ENCODE data around the gene BCL11B.

BCL11B gene

DNA sequence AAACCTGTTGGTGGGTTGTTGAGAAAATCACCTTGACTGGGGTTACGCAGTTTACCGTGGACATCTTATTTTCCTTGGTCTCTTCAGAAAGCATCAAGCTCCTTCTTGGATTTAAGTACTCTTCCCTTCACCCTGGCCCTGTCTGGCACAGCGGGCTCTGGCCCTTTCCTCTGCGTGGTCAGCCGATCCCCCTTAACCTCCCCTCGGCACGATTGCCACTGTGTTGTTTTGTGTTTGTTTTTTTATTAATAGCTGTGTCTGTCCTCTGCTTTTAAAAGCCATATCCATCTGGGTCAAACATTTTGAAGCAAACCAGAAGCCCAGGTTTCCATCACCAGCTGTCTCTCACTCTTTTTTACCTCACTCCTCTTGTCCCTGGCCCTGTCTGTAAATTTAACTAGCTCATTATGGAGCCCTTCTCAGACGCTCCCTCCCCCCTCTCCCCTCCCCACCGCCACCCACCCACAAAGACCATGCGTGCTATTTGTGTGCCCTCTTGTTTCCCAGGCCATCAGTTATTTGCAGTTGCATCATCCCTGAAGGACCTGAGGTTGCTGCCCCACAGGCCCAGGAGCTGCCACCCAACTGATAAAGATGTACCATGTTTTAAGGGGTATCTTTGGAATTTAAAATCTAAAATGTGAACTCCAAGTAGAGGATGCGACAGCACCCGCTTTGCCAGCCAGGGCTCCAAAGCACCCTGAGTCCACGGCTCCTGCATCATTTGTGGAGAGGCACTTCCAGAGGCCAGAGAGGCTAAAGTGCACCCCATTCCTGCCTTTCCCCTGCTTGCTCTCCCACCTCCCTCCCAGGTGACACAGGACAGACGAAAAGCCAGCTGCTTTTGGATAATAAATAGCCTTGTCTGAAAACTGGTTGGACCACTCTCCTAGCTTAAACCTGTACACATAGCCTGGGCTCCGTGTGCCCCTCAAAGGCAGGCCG is 3.9 kb downstream of the BCL11B start:
- peak; percentile 63 for DNase-seq
- peaks cover 9% of the 10 kb centered on the region for H3K79me1 ChIP-seq (ENCODE audit: low read length)
- H2BK15ac ChIP-seq (replicated peaks; ENCODE audit: low read depth), result no peak overlapping the region
- H4K5ac ChIP-seq (ENCODE audit: low read length), result no peak overlapping the region
- peak overlapping the region; percentile 83 for H3K4ac ChIP-seq (ENCODE audit: low read depth, low read length)
- H3K27me3 ChIP-seq (ENCODE audit: insufficient read depth, low read length, poor library complexity), result no peaks in the 10 kb centered on the region
- no peaks in the 10 kb centered on the region for H3K36me3 ChIP-seq (ENCODE audit: control insufficient read depth, insufficient read depth, low read length)
- peaks cover 52% of the 10 kb centered on the region for H3K79me2 ChIP-seq (ENCODE audit: control insufficient read depth, insufficient read depth, low read length)
- peak overlapping the region; percentile 34 for H2BK120ac ChIP-seq (ENCODE audit: low read depth, low read length)
- H4K8ac ChIP-seq (ENCODE audit: low read depth, low read length), result no peak overlapping the region
- peak overlapping the region; percentile 56 for H3K9ac ChIP-seq (ENCODE audit: low read length)
- peak overlapping the region; percentile 38 for H3K23ac ChIP-seq (ENCODE audit: low read length)
- no CpG with 5 or more reads among the region's 16 CpGs for WGBS (ENCODE audit: extremely low coverage, insufficient coverage, low lambda C conversion rate)
- H3K4me2 ChIP-seq (ENCODE audit: low read length), result peak overlapping the region; percentile 88
- peak overlapping the region; percentile 58 for H2BK5ac ChIP-seq (ENCODE audit: low read length)
- H3K27ac ChIP-seq (ENCODE audit: low read depth, low read length), result peak overlapping the region; percentile 62
- H3K18ac ChIP-seq (ENCODE audit: low read length), result peak overlapping the region; percentile 82
- H3K56ac ChIP-seq (ENCODE audit: low read length), result peak overlapping the region; percentile 84
- no peak overlapping the region for H3K4me3 ChIP-seq (ENCODE audit: low read length)
- peaks cover 24% of the 10 kb centered on the region for H3K4me1 ChIP-seq (ENCODE audit: control insufficient read depth, low read depth, low read length)
- H2AK5ac ChIP-seq (ENCODE audit: low read length), result no peak overlapping the region

DNA sequence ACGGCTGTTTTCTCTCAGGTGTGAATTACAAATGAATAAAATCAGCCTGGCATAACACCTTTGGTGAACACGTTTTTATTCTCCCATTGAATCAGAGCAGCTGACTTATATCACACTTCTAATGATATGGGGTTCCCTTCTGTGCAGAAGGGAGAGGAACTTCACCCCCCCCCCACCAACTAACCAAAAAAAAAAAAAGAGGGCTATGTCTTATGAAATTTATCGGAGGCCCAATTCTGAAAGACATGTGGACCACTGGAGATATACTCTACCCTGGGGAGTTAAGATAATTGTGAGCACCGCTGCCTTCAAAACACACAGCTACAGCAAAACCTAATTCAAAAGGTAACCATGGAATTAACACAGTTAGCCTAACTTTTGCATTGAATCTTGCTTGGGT is 4.6 kb downstream of the BCL11B start:
- H3K23ac ChIP-seq (ENCODE audit: low read length), result no peak overlapping the region
- peaks cover 10% of the 10 kb centered on the region for H3K79me1 ChIP-seq (ENCODE audit: low read length)
- no peaks in the 10 kb centered on the region for H3K36me3 ChIP-seq (ENCODE audit: control insufficient read depth, insufficient read depth, low read length)
- no peak overlapping the region for H2AK5ac ChIP-seq (ENCODE audit: low read length)
- H3K4me2 ChIP-seq (ENCODE audit: low read length), result no peak overlapping the region
- H2BK5ac ChIP-seq (ENCODE audit: low read length), result no peak overlapping the region
- H3K4ac ChIP-seq (ENCODE audit: low read depth, low read length), result no peak overlapping the region
- no peak overlapping the region for H3K27ac ChIP-seq (ENCODE audit: low read depth, low read length)
- peaks cover 57% of the 10 kb centered on the region for H3K79me2 ChIP-seq (ENCODE audit: control insufficient read depth, insufficient read depth, low read length)
- no peak overlapping the region for H4K5ac ChIP-seq (ENCODE audit: low read length)
- H3K27me3 ChIP-seq (ENCODE audit: insufficient read depth, low read length, poor library complexity), result no peaks in the 10 kb centered on the region
- no peak overlapping the region for H3K9ac ChIP-seq (ENCODE audit: low read length)
- peaks cover 28% of the 10 kb centered on the region for H3K4me1 ChIP-seq (ENCODE audit: control insufficient read depth, low read depth, low read length)
- DNase-seq, result no peak
- no peak overlapping the region for H2BK15ac ChIP-seq (replicated peaks; ENCODE audit: low read depth)
- no peak overlapping the region for H3K18ac ChIP-seq (ENCODE audit: low read length)
- peak overlapping the region; percentile 84 for H3K56ac ChIP-seq (ENCODE audit: low read length)
- no peak overlapping the region for H4K8ac ChIP-seq (ENCODE audit: low read depth, low read length)
- WGBS (ENCODE audit: extremely low coverage, insufficient coverage, low lambda C conversion rate), result no CpG with 5 or more reads among the region's 4 CpGs
- no peak overlapping the region for H2BK120ac ChIP-seq (ENCODE audit: low read depth, low read length)
- H3K4me3 ChIP-seq (ENCODE audit: low read length), result no peak overlapping the region

DNA sequence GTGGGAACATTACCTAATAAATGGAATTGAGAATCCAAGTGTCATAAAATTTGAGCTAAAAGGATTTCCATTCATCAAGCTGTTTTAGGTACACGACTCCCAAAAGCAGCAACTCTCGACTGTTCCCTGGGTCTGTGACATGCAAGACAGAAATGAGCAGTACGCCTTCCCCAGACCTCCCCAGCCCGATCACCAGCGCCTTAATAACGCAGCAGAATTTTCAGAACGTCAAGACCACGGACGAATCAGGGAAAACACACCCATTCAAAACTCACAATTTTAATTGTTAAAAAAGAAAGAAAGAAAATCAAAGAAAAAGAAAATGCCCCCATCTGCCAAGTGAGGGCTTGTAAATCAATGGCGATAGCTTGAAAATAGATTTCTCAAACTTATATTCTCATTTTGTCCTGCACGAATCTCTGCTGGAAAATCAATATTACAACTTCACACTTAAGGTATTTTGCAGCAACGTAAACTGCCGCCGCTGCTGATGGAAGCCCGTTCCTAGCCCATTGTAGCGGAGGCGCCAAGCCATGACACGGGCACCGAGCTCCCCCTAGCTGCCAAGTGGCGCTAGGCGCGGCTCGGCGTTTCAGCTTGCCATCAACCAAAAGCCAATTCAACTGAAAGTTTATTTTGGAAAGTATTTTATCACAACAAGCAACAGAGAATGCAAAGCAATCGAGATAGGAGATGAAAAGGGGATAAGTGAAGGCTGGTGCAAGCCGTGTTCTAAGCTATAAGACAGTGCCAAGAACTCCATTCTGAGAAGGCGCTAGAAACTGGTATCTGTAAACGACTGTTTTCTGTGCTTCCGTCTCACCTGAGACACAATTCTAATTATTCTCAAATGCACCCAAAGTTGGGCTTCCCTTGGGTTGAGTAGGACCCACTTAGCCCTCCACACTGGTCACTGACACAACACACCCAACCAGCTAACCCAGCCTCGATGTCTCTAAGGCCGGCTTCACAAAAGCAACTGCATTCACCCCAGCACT is 5.5 kb downstream of the BCL11B start:
- peak overlapping the region; percentile 23 for H3K9ac ChIP-seq (ENCODE audit: low read length)
- peaks cover 11% of the 10 kb centered on the region for H3K79me1 ChIP-seq (ENCODE audit: low read length)
- no peak overlapping the region for H3K4me3 ChIP-seq (ENCODE audit: low read length)
- H2BK120ac ChIP-seq (ENCODE audit: low read depth, low read length), result no peak overlapping the region
- no peak overlapping the region for H2BK5ac ChIP-seq (ENCODE audit: low read length)
- peak overlapping the region; percentile 63 for H3K56ac ChIP-seq (ENCODE audit: low read length)
- no CpG with 5 or more reads among the region's 31 CpGs for WGBS (ENCODE audit: extremely low coverage, insufficient coverage, low lambda C conversion rate)
- H2AK5ac ChIP-seq (ENCODE audit: low read length), result no peak overlapping the region
- H3K4ac ChIP-seq (ENCODE audit: low read depth, low read length), result no peak overlapping the region
- H2BK15ac ChIP-seq (replicated peaks; ENCODE audit: low read depth), result no peak overlapping the region
- H3K18ac ChIP-seq (ENCODE audit: low read length), result peak overlapping the region; percentile 81
- H4K8ac ChIP-seq (ENCODE audit: low read depth, low read length), result no peak overlapping the region
- H3K4me1 ChIP-seq (ENCODE audit: control insufficient read depth, low read depth, low read length), result peaks cover 29% of the 10 kb centered on the region
- no peak overlapping the region for H3K23ac ChIP-seq (ENCODE audit: low read length)
- no peak overlapping the region for H3K4me2 ChIP-seq (ENCODE audit: low read length)
- no peak overlapping the region for H4K5ac ChIP-seq (ENCODE audit: low read length)
- H3K36me3 ChIP-seq (ENCODE audit: control insufficient read depth, insufficient read depth, low read length), result no peaks in the 10 kb centered on the region
- peaks cover 65% of the 10 kb centered on the region for H3K79me2 ChIP-seq (ENCODE audit: control insufficient read depth, insufficient read depth, low read length)
- H3K27me3 ChIP-seq (ENCODE audit: insufficient read depth, low read length, poor library complexity), result no peaks in the 10 kb centered on the region
- no peak overlapping the region for H3K27ac ChIP-seq (ENCODE audit: low read depth, low read length)
- peak; percentile 81 for DNase-seq

DNA sequence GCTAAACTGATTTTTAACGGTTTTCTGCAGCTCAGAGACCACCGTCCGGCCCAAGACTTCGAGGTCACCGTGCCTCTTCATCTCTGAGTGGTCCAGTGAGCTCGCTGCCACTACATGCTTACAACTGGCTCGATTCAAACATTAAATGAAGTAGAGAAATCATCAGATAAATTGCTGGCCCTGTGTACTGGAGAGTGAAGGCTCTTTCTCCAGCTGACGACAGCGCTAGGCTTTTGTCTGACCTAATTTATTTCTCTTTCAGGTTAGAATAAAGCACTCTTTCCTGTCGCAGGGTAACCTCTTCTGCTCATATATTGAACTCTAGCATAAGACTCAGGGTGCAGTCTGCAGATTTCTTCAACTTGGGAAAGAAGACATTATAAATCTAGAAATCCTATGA is 6.4 kb downstream of the BCL11B start:
- no peak overlapping the region for H3K4ac ChIP-seq (ENCODE audit: low read depth, low read length)
- no peak overlapping the region for H3K18ac ChIP-seq (ENCODE audit: low read length)
- H3K27ac ChIP-seq (ENCODE audit: low read depth, low read length), result no peak overlapping the region
- peaks cover 13% of the 10 kb centered on the region for H3K79me1 ChIP-seq (ENCODE audit: low read length)
- no peak overlapping the region for H4K8ac ChIP-seq (ENCODE audit: low read depth, low read length)
- peak overlapping the region; percentile 12 for H3K56ac ChIP-seq (ENCODE audit: low read length)
- H3K27me3 ChIP-seq (ENCODE audit: insufficient read depth, low read length, poor library complexity), result no peaks in the 10 kb centered on the region
- peaks cover 74% of the 10 kb centered on the region for H3K79me2 ChIP-seq (ENCODE audit: control insufficient read depth, insufficient read depth, low read length)
- H2BK15ac ChIP-seq (replicated peaks; ENCODE audit: low read depth), result no peak overlapping the region
- no peak overlapping the region for H2BK5ac ChIP-seq (ENCODE audit: low read length)
- DNase-seq, result no peak
- no peak overlapping the region for H2BK120ac ChIP-seq (ENCODE audit: low read depth, low read length)
- no peak overlapping the region for H4K5ac ChIP-seq (ENCODE audit: low read length)
- H3K36me3 ChIP-seq (ENCODE audit: control insufficient read depth, insufficient read depth, low read length), result no peaks in the 10 kb centered on the region
- H3K23ac ChIP-seq (ENCODE audit: low read length), result no peak overlapping the region
- no peak overlapping the region for H3K4me2 ChIP-seq (ENCODE audit: low read length)
- H3K9ac ChIP-seq (ENCODE audit: low read length), result peak overlapping the region; percentile 18
- peaks cover 31% of the 10 kb centered on the region for H3K4me1 ChIP-seq (ENCODE audit: control insufficient read depth, low read depth, low read length)
- no peak overlapping the region for H2AK5ac ChIP-seq (ENCODE audit: low read length)
- no CpG with 5 or more reads among the region's 10 CpGs for WGBS (ENCODE audit: extremely low coverage, insufficient coverage, low lambda C conversion rate)
- no peak overlapping the region for H3K4me3 ChIP-seq (ENCODE audit: low read length)

DNA sequence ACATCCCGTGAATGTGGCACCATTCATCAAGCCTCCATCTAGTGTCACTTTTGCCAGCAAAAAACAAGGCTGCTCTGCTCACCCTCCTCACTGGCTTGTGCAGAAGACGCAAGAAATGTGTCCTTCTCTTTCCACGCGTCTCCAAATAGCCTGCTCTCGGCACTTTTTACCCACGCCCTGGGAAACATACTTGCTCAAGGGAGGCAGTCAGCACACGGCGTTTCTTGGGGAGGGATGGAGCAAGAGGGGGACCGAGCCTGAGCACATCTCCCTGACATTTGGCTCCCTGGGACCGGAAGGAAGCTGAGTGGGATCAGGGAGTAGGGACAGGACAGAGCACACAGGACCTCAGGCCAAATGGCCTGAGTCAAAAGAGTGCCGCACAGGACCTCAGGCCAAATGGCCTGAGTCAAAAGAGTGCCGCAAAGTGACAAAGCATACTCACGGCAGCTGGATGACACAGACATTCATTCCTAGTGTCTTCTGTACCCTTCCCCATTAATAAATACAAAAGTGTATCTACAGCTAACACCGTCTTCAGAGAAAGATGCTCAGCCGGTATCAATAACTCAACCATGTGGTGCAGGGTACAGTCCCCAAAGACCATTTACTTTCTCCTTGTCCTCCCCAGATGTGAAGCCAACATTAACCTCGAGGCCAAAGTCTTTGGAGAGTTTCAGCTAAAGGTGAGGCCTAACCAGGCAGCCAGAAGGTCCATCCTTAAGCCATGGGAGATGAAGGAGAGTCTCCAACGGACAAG is 7.1 kb downstream of the BCL11B start:
- Histone ChIP-seq H2AK5ac (ENCODE audit: low read length) (peak overlapping the region; percentile 14), H3K4me2 (ENCODE audit: low read length) (no peak overlapping the region), H4K5ac (ENCODE audit: low read length) (no peak overlapping the region), H3K79me1 (ENCODE audit: low read length) (peaks cover 13% of the 10 kb centered on the region), H2BK5ac (ENCODE audit: low read length) (no peak overlapping the region), H2BK15ac (replicated peaks; ENCODE audit: low read depth) (no peak overlapping the region), H3K27ac (ENCODE audit: low read depth, low read length) (no peak overlapping the region), H3K18ac (ENCODE audit: low read length) (peak overlapping the region; percentile 2), H3K23ac (ENCODE audit: low read length) (no peak overlapping the region), H3K56ac (ENCODE audit: low read length) (peak overlapping the region; percentile 11), H3K36me3 (ENCODE audit: control insufficient read depth, insufficient read depth, low read length) (no peaks in the 10 kb centered on the region), H3K27me3 (ENCODE audit: insufficient read depth, low read length, poor library complexity) (no peaks in the 10 kb centered on the region), H3K4me3 (ENCODE audit: low read length) (no peak overlapping the region), H4K8ac (ENCODE audit: low read depth, low read length) (no peak overlapping the region), H3K4me1 (ENCODE audit: control insufficient read depth, low read depth, low read length) (peaks cover 31% of the 10 kb centered on the region), H2BK120ac (ENCODE audit: low read depth, low read length) (no peak overlapping the region), H3K9ac (ENCODE audit: low read length) (peak overlapping the region; percentile 4), H3K79me2 (ENCODE audit: control insufficient read depth, insufficient read depth, low read length) (peaks cover 81% of the 10 kb centered on the region), H3K4ac (ENCODE audit: low read depth, low read length) (no peak overlapping the region)
- DNase-seq, result no peak
- no CpG with 5 or more reads among the region's 17 CpGs for WGBS (ENCODE audit: extremely low coverage, insufficient coverage, low lambda C conversion rate)
